H1 (cell line): ENCODE measurements around the gene FBXO34. TPM values are rescaled to one million over a fixed set of nuclear protein-coding genes. Genes with fewer than 3 reads are reported as not detected.

Source experiments
- BCL11A ChIP-seq, 2 experiments: IDR thresholded peaks; one replicate each; pipeline ENCODE4 v1.6.1; 2011; ENCODE audit warnings: low read depth in 2 of 2, low read length in 2 of 2, mild to moderate bottlenecking in 2 of 2
- CREB1 ChIP-seq: IDR thresholded peaks from 2 replicates; pipeline ENCODE4 v1.6.1; 2012; ENCODE audit warnings: inconsistent platforms
- EP300 ChIP-seq, 2 experiments: IDR thresholded peaks; 1 replicate in 1 of 2; 2 replicates in 1 of 2; pipeline ENCODE4 v1.6.1; 2011 to 2012; ENCODE audit warnings: low read depth in 2 of 2, low read length in 2 of 2, mild to moderate bottlenecking in 2 of 2, borderline replicate concordance in 1 of 2, inconsistent platforms in 1 of 2, moderate library complexity in 1 of 2
- GABPA ChIP-seq: IDR thresholded peaks from 2 replicates; pipeline ENCODE4 v1.6.1; 2011; ENCODE audit warnings: mild to moderate bottlenecking, low read length, moderate library complexity, borderline replicate concordance; ENCODE audit not compliant: insufficient read depth
- JUN ChIP-seq: IDR thresholded peaks from 2 replicates; pipeline ENCODE4 v1.6.1; 2011; ENCODE audit warnings: low read depth, mild to moderate bottlenecking, improper control_type of control experiment, low read length
- POU5F1 ChIP-seq: IDR thresholded peaks from 2 replicates; pipeline ENCODE4 v1.6.1; 2011; ENCODE audit warnings: low read depth, mild to moderate bottlenecking, low read length, moderate library complexity
- SRF ChIP-seq: IDR thresholded peaks from 2 replicates; pipeline ENCODE4 v1.6.1; 2011; ENCODE audit warnings: mild to moderate bottlenecking, low read depth, low read length, moderate library complexity
- TBP ChIP-seq: IDR thresholded peaks from 2 replicates; pipeline ENCODE4 v1.6.1; 2011; ENCODE audit warnings: low read depth, low read length, improper control_type of control experiment
- polyA plus RNA-seq, 7 experiments: library from polyadenylated mRNA; depleted of rRNA in 3 of 7; stranded (reverse) in 5 of 7; unstranded in 2 of 7; fragments of >200 nt in 5 of 7; fragments of 200-250 nt in 2 of 7; gene quantifications; 1 replicate in 5 of 7; 2 replicates in 1 of 7; 4 replicates in 1 of 7; pipeline versions ENCODE4 v1.2.1 to v1.2.3, GENCODE V29; 2011 to 2013; ENCODE audit warnings: missing spikeins in 2 of 7, mixed read lengths in 2 of 7
- total RNA-seq: library from RNA; stranded (reverse); fragmentation: NEBNext Ultra II Directional; extraction: Animal tissue kit (Norgen Biotek cat#: 25700); gene quantifications from 2 replicates; pipeline ENCODE4 v1.2.1, GENCODE V29; 2021
- TF ChIP-seq, protein P1 (sequence below): IDR thresholded peaks from 2 replicates; pipeline ENCODE4 v1.6.1; 2012; ENCODE audit warnings: low read length, inconsistent platforms

Gene FBXO34
- total and polyA plus RNA-seq, 2 of the 8 experiments (the other 6 are each of a cell fraction or from before 2014, with no cell fraction given) = 7.0 to 14.4 TPM

DNA sequence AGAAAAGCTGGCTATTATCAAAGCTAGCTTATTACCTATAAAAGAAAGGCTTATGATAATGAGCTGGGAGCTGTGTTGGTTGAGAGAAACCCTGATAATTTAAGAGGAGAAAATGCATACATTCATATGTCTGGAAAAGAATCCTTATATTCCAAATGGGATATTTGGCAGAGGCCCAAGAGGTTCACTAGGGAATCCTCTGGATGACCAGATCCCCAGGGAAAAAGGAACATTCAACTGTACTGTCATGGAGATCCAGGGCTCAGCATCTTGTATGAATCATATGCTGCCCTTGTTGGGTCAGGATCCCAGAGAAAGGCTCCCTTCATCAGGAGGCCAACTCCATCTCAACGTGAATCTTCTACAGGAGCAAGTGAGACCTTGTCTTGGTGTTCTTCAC, 16.6 kb upstream of the FBXO34 start (continued):
- TF ChIP-seq EP300 (IDR thresholded peaks at IDR 0.05; ENCODE audit: borderline replicate concordance in 1 of 2, low read depth in 2 of 2, low read length in 2 of 2) (no peak), TBP (no peak), BCL11A (IDR thresholded peaks at IDR 0.05; ENCODE audit: low read depth in 2 of 2, low read length in 2 of 2) (no peak), JUN (no peak), POU5F1 (no peak), CREB1 (no peak), GABPA (no peak), SRF (no peak)
- TF ChIP-seq, protein P1, sequence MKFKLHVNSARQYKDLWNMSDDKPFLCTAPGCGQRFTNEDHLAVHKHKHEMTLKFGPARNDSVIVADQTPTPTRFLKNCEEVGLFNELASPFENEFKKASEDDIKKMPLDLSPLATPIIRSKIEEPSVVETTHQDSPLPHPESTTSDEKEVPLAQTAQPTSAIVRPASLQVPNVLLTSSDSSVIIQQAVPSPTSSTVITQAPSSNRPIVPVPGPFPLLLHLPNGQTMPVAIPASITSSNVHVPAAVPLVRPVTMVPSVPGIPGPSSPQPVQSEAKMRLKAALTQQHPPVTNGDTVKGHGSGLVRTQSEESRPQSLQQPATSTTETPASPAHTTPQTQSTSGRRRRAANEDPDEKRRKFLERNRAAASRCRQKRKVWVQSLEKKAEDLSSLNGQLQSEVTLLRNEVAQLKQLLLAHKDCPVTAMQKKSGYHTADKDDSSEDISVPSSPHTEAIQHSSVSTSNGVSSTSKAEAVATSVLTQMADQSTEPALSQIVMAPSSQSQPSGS = no peak
